ENCODE results near the gene DOCK3.

DOCK3 gene

GRCh38 chr3:50651920-50652529 is 22.7 kb upstream of the DOCK3 start:
- DNase-seq (ENCODE audit: insufficient read length) (no peak), FAIRE-seq (no peak)
- no peak for TF ChIP-seq POLR2AphosphoS5 (IDR thresholded peaks at IDR 0.05; ENCODE audit: low read depth, low read length)
- TF ChIP-seq TAF1 (IDR thresholded peaks at IDR 0.05; ENCODE audit: borderline replicate concordance, low read depth, low read length), result no peak
- no peak for TF ChIP-seq POLR2A (IDR thresholded peaks at IDR 0.05; ENCODE audit: low read depth, low read length)

GRCh38 chr3:50652709-50653108 is 22.0 kb upstream of the DOCK3 start:
- DNase-seq (ENCODE audit: insufficient read length) (no peak), FAIRE-seq (no peak)
- TF ChIP-seq TAF1 (IDR thresholded peaks at IDR 0.05; ENCODE audit: borderline replicate concordance, low read depth, low read length), result no peak
- no peak for TF ChIP-seq POLR2AphosphoS5 (IDR thresholded peaks at IDR 0.05; ENCODE audit: low read depth, low read length)
- no peak for TF ChIP-seq POLR2A (IDR thresholded peaks at IDR 0.05; ENCODE audit: low read depth, low read length)

- no peak for DNase-seq (ENCODE audit: insufficient read length)
- FAIRE-seq, result no peak
- TF ChIP-seq POLR2A (IDR thresholded peaks at IDR 0.05; ENCODE audit: low read depth, low read length) (no peak), POLR2AphosphoS5 (IDR thresholded peaks at IDR 0.05; ENCODE audit: low read depth, low read length) (no peak), TAF1 (IDR thresholded peaks at IDR 0.05; ENCODE audit: borderline replicate concordance, low read depth, low read length) (no peak)
Observed at GRCh38 chr3:50653937-50654595, 20.7 kb upstream of the DOCK3 start.

- FAIRE-seq (no peak), DNase-seq (ENCODE audit: insufficient read length) (no peak)
- no peak for TF ChIP-seq POLR2A (IDR thresholded peaks at IDR 0.05; ENCODE audit: low read depth, low read length)
- TF ChIP-seq TAF1 (IDR thresholded peaks at IDR 0.05; ENCODE audit: borderline replicate concordance, low read depth, low read length), result no peak
- TF ChIP-seq POLR2AphosphoS5 (IDR thresholded peaks at IDR 0.05; ENCODE audit: low read depth, low read length), result no peak
Observed at GRCh38 chr3:50655009-50655830, 19.5 kb upstream of the DOCK3 start.

DNA sequence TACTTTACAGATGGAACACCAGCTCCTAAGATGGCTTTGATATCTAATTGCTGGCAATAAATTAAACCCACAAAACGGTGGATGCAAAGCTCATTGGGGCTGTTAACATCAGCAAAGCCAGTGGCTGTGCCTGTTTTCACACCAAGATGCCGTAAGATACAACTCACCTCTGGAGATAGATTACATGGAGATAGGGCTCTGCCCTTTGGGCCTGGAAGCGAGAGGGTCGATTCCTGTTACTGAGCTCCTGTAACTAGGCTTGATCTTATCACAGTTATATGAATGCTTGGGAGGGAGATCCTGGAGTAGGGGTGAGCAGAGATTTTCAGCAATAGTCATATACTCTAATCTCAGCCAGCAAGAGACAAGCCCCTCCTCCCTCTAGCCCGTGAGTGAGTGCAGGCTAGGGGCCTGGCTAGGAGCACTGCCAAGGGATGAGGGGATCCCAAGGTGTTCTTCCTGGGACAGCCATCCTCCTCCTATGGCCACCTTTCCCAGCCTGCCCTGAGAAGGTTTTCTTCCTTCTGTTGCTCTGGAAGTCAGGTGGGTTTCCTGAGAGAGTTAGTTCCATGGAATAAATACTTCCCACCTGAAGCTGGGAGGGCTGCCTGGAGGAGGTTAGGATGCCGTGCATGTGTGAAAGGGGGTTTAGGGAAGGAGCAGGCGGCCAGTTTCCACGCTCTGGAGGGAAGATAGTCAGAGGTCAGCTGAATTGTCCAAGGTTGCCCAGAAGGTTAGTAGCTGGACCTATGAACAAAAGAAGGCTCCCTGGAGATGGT is 18.1 kb upstream of the DOCK3 start:
- DNase-seq (ENCODE audit: insufficient read length) (no peak), FAIRE-seq (no peak)
- TF ChIP-seq TAF1 (IDR thresholded peaks at IDR 0.05; ENCODE audit: borderline replicate concordance, low read depth, low read length) (no peak), POLR2A (IDR thresholded peaks at IDR 0.05; ENCODE audit: low read depth, low read length) (no peak), POLR2AphosphoS5 (IDR thresholded peaks at IDR 0.05; ENCODE audit: low read depth, low read length) (no peak)

DNA sequence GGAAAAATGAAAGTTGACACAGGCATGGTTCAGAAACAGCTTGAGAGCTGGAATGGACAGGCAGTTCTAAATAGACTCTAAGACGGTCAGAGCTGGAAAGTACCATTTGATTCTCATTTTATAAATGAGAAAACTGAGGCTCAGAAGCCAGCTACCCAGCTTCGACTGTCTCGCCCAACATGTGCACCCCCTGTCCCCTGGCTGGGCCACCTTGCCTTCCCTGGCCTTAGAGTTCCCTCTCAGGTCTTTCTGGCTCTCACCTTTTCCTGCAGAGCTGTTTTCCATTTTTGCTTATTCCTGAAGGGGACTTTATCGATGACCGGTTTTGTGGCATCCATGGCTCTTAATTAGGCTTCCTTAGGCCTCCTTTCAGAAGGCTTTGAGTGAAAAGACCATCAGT is 17.3 kb upstream of the DOCK3 start:
- TF ChIP-seq POLR2AphosphoS5 (IDR thresholded peaks at IDR 0.05; ENCODE audit: low read depth, low read length), result no peak
- TF ChIP-seq TAF1 (IDR thresholded peaks at IDR 0.05; ENCODE audit: borderline replicate concordance, low read depth, low read length), result no peak
- no peak for TF ChIP-seq POLR2A (IDR thresholded peaks at IDR 0.05; ENCODE audit: low read depth, low read length)
- DNase-seq (ENCODE audit: insufficient read length) (no peak), FAIRE-seq (no peak)

GRCh38 chr3:50657816-50658215 is 16.9 kb upstream of the DOCK3 start:
- DNase-seq (ENCODE audit: insufficient read length), result no peak
- no peak for TF ChIP-seq POLR2AphosphoS5 (IDR thresholded peaks at IDR 0.05; ENCODE audit: low read depth, low read length)
- no peak for TF ChIP-seq TAF1 (IDR thresholded peaks at IDR 0.05; ENCODE audit: borderline replicate concordance, low read depth, low read length)
- TF ChIP-seq POLR2A (IDR thresholded peaks at IDR 0.05; ENCODE audit: low read depth, low read length), result no peak
- no peak for FAIRE-seq

DNA sequence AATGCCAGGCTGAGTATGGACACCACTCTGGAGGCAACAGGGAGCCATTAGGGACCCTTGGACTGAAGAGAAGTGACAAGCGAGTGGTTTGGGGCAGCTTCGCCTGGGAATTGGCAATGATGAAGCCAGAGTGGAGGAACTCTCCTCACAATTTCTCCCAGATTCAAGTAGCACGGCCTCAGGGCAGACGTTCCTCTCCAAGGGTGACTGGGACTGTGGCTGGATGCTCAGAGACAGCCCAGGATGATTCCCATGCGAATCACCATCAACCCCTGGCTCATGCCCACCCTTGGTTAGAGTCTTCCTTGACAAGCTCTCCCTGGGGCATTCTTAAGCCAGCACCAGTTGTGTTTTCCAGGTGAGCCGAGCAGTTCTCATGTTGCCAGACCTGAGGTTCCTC is 16.3 kb upstream of the DOCK3 start:
- DNase-seq (ENCODE audit: insufficient read length) (no peak), FAIRE-seq (no peak)
- no peak for TF ChIP-seq POLR2A (IDR thresholded peaks at IDR 0.05; ENCODE audit: low read depth, low read length)
- TF ChIP-seq TAF1 (IDR thresholded peaks at IDR 0.05; ENCODE audit: borderline replicate concordance, low read depth, low read length), result no peak
- no peak for TF ChIP-seq POLR2AphosphoS5 (IDR thresholded peaks at IDR 0.05; ENCODE audit: low read depth, low read length)

GRCh38 chr3:50658831-50659230 is 15.9 kb upstream of the DOCK3 start:
- FAIRE-seq, result no peak
- TF ChIP-seq POLR2AphosphoS5 (IDR thresholded peaks at IDR 0.05; ENCODE audit: low read depth, low read length) (no peak), POLR2A (IDR thresholded peaks at IDR 0.05; ENCODE audit: low read depth, low read length) (no peak), TAF1 (IDR thresholded peaks at IDR 0.05; ENCODE audit: borderline replicate concordance, low read depth, low read length) (no peak)

GRCh38 chr3:50660386-50660785 is 14.3 kb upstream of the DOCK3 start:
- no peak for DNase-seq (ENCODE audit: insufficient read length)
- TF ChIP-seq POLR2A (IDR thresholded peaks at IDR 0.05; ENCODE audit: low read depth, low read length) (no peak), TAF1 (IDR thresholded peaks at IDR 0.05; ENCODE audit: borderline replicate concordance, low read depth, low read length) (no peak), POLR2AphosphoS5 (IDR thresholded peaks at IDR 0.05; ENCODE audit: low read depth, low read length) (no peak)
- no peak for FAIRE-seq

More at GRCh38 chr3:50658831-50659230, 15.9 kb upstream of the DOCK3 start:
- DNase-seq (ENCODE audit: insufficient read length), result no peak

- FAIRE-seq, result no peak
- TF ChIP-seq TAF1 (IDR thresholded peaks at IDR 0.05; ENCODE audit: borderline replicate concordance, low read depth, low read length), result no peak
- no peak for TF ChIP-seq POLR2A (IDR thresholded peaks at IDR 0.05; ENCODE audit: low read depth, low read length)
- TF ChIP-seq POLR2AphosphoS5 (IDR thresholded peaks at IDR 0.05; ENCODE audit: low read depth, low read length), result no peak
- no peak for DNase-seq (ENCODE audit: insufficient read length)
Observed at GRCh38 chr3:50661321-50661837, 13.3 kb upstream of the DOCK3 start.
